Measurements from ENCODE around the gene AMOTL1.
A peak's percentile ranks its signal among the peaks of the same experiment; 100 is the strongest.

The AMOTL1 gene

GRCh38 chr11:94925422-94926270 is 157.5 kb downstream of the AMOTL1 start:
- DNase-seq (ENCODE audit: low spot score), result peak; percentile 89

- no peak for DNase-seq (ENCODE audit: low spot score)
These were observed 158.1 kb downstream of the AMOTL1 start for GRCh38 chr11:94926271-94926625.
